Stimulated activated naive B cell treated with anti-CD40 and anti-IgM and Interleukin-4, amounts not matched to agents 10 μg/mL and 1 μg/mL and 100 μg/mL, for 72 hours (primary cell): ENCODE results near the gene RYR3.
"Not testable (repeated sequence)": the region's sequence is repeated elsewhere in the genome, so short reads cannot be mapped to it uniquely, and the experiment has no call there.

Experiments
- ATAC-seq, 2 donors: fragments of 150-1000 bp; cut with Tn5 transposase; replicated peaks; 2 replicates each; pipeline ENCODE4 v1.10.0; 2021; ENCODE audit warnings: moderate library complexity in 1 of 2
- DNase-seq: peaks from one replicate; pipeline ENCODE4 v3.0.0; 2021
- H3K27ac Mint-ChIP-seq: one replicate; pipeline ENCODE4 v1.8.0; 2022; ENCODE audit warnings: mild to moderate bottlenecking, mixed read lengths
- H3K27me3 Mint-ChIP-seq, 2 donors: one replicate each; pipeline ENCODE4 v1.8.0; 2022; ENCODE audit warnings: mixed read lengths in 2 of 2
- H3K36me3 Mint-ChIP-seq, 2 donors: one replicate each; pipeline ENCODE4 v1.8.0; 2022; ENCODE audit warnings: mixed read lengths in 2 of 2, mild to moderate bottlenecking in 1 of 2
- H3K4me1 Mint-ChIP-seq, 2 donors: one replicate each; pipeline ENCODE4 v1.8.0; 2022; ENCODE audit warnings: mixed read lengths in 2 of 2, mild to moderate bottlenecking in 1 of 2
- H3K4me3 Mint-ChIP-seq, 2 donors: one replicate each; pipeline ENCODE4 v1.8.0; 2022; ENCODE audit warnings: mild to moderate bottlenecking in 2 of 2, mixed read lengths in 2 of 2, moderate library complexity in 1 of 2
- H3K9me3 Mint-ChIP-seq, 2 donors: one replicate each; pipeline ENCODE4 v1.8.0; 2022; ENCODE audit warnings: mixed read lengths in 2 of 2, mild to moderate bottlenecking in 1 of 2

Gene RYR3

DNA sequence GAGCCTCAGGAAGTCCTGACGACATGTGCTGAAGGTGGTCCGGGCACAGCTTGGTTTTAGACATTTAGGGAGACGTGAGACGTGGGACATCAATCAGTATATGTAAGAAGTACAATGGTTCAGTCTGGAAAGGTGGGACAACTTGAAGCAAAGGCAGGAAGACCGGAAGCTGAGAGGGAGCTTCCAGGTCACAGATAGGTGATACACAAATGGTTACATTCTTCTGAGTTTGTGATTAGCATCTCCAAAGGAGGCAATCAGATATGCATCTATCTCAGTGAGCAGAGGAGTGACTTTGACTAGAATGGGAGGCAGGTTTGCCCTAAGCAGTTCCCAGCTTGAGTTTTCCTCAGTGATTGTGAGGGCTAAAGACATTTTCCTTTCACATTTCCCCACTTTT is 282.1 kb downstream of the RYR3 start:
- Mint-ChIP-seq H3K4me3 (no peak overlapping the region), H3K36me3 (no peaks in the 10 kb centered on the region), H3K27me3 (peaks cover 0 to 4% of the 10 kb centered on the region in 2 donors), H3K4me1 (no peaks in the 10 kb centered on the region), H3K27ac (no peak overlapping the region), H3K9me3 (no peaks in the 10 kb centered on the region)
- no peak for ATAC-seq
- DNase-seq, result no peak

DNA sequence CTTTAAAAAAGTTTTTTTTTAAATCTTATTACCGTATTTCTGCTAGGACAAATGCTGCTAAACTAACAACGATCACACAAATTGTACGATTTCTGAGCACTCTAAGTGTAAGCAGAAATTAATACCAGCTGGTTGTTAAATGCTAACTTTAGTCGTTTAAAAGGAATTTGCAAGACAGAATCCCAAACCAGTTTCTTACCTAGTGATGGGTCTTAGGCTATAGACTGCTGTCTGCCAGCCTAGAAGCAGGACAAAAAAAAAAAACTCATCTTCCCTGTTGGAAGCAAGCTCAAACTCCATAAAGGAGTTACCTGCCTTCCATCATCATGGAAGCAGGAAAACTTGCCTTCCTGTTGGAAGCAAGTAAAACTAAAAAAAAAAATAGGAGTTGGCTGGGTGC is 287.6 kb downstream of the RYR3 start:
- not testable (repeated sequence) for H3K4me3 Mint-ChIP-seq, H3K36me3 Mint-ChIP-seq, H3K4me1 Mint-ChIP-seq, H3K9me3 Mint-ChIP-seq, H3K27me3 Mint-ChIP-seq, ATAC-seq, H3K27ac Mint-ChIP-seq, DNase-seq

DNA sequence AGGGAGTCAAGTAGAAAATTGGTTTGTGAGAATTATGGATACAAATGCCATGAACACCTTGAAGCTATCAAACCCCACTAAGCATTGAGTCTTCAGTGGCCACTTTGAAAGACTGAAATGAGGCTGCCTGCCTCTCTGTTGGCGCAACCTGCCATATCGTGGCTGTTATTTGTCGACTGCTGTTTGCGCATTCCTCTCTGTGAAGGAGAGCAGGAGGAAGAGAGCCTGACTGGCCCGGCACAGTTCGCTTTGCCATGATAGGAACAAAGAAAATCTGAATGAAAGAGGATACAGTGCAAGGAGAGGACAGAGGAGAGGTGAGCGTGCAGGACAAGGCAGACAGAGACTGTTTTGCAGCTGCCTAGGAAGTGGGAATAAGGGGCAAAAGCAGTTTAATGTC is 289.4 kb downstream of the RYR3 start:
- H3K4me3 Mint-ChIP-seq, result no peak overlapping the region
- ATAC-seq (no peak), DNase-seq (no peak)
- no peaks in the 10 kb centered on the region for H3K9me3 Mint-ChIP-seq
- no peak overlapping the region for H3K27ac Mint-ChIP-seq
- H3K4me1 Mint-ChIP-seq, result no peaks in the 10 kb centered on the region
- no peaks in the 10 kb centered on the region for H3K36me3 Mint-ChIP-seq
- peaks cover 3 to 4% of the 10 kb centered on the region in 2 donors for H3K27me3 Mint-ChIP-seq

DNA sequence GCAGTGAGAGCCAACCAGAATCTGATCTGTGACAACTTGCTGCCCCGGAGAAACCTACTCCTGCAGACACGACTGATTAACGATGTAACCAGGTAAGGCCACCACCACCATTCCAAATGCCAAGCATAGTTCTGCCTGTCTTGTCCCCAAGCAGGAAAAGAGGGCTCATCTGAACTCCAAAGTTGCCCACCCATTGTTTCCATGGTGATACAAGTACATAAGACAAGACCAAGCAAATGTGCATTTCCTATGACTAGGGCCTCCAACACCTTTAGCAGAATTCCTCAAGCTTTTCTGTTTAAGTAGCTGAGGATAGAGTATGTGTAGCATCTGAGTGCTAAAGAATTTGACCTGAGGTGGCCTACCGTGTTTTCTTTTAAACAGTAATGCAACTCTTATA is 290.7 kb downstream of the RYR3 start:
- H3K4me3 Mint-ChIP-seq, result no peak overlapping the region
- no peak overlapping the region for H3K27ac Mint-ChIP-seq
- no peak for ATAC-seq
- H3K27me3 Mint-ChIP-seq, result peaks cover 3 to 4% of the 10 kb centered on the region in 2 donors
- no peaks in the 10 kb centered on the region for H3K9me3 Mint-ChIP-seq
- no peaks in the 10 kb centered on the region for H3K36me3 Mint-ChIP-seq
- no peak for DNase-seq
- no peaks in the 10 kb centered on the region for H3K4me1 Mint-ChIP-seq

DNA sequence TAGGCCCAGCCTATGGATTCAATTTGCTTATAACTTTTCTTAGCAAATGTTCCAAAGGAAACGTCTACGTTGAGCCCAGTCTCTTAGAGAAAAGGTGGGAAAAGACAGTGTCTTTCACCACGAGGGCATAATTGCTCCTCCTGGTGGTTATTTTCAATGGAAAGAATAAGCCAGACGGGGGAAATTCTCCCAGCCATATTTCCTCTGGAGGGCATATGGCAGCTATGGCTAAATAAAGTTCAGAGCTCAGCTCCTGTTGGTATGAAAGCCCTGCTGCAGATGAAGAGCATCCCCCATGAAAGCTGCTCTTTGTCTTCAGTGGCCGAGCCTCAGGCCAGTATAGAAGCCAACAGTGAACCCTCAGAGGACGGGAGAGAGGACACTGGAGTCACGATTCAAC is 297.9 kb downstream of the RYR3 start:
- Mint-ChIP-seq H3K4me1 (no peaks in the 10 kb centered on the region), H3K27me3 (peaks cover 4 to 11% of the 10 kb centered on the region in 2 donors), H3K27ac (no peak overlapping the region), H3K4me3 (no peak overlapping the region), H3K36me3 (no peaks in the 10 kb centered on the region), H3K9me3 (no peaks in the 10 kb centered on the region)
- ATAC-seq (no peak), DNase-seq (no peak)

DNA sequence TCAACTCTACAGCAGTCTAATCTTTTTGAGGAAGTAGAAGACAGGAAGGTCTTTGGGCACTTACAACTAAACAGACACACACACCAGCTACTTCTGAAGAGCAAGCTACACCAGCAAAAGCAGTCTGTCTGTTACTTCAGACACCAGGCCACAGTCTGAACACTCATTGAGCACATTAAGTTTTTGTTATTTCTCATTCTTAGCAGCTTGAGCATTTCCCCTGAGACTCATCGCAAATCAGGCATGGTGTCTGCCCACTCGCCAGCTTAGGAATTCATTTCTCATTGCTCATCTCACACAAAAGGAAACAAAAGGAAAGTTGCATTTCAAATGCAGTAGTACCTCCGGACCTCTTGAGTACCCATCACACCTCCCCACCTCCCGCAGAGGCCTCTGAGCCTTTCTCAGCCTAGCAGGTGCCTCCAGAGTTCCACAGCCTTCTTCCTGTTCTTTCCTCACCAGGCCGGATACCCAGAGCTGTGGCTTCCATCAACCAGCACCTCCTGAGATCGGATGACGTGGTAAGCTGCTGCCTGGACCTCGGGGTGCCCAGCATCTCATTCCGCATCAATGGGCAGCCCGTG is 302.0 kb downstream of the RYR3 start:
- DNase-seq (no peak), ATAC-seq (no peak)
- Mint-ChIP-seq H3K9me3 (no peaks in the 10 kb centered on the region), H3K4me1 (no peaks in the 10 kb centered on the region), H3K36me3 (no peaks in the 10 kb centered on the region), H3K27me3 (peaks cover 0 to 7% of the 10 kb centered on the region in 2 donors), H3K4me3 (no peak overlapping the region), H3K27ac (peak overlapping the region; percentile 37)

DNA sequence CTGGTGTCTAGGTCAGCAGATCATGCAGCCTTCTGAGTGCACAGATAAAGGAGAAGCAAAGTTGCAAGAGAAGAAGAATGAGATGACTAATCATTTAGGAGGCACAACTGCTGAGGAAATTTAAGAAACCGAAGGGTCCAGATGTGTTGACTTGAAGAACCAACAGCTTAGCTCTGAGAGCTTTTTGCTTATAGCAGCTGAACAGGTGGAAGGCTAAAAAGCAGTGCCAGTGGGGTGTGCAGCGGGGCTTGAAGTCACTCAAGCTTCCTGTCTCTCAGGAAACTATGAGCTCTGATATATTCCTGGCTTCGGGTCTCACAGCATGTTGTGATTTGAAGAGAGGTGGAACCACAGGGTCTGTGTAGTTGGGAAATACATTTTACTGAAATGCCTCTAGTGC is 305.7 kb downstream of the RYR3 start:
- Mint-ChIP-seq H3K9me3 (no peaks in the 10 kb centered on the region), H3K4me1 (no peaks in the 10 kb centered on the region), H3K27ac (no peak overlapping the region), H3K27me3 (peaks cover 0 to 7% of the 10 kb centered on the region in 2 donors), H3K36me3 (no peaks in the 10 kb centered on the region), H3K4me3 (no peak overlapping the region)
- DNase-seq (no peak), ATAC-seq (no peak)

DNA sequence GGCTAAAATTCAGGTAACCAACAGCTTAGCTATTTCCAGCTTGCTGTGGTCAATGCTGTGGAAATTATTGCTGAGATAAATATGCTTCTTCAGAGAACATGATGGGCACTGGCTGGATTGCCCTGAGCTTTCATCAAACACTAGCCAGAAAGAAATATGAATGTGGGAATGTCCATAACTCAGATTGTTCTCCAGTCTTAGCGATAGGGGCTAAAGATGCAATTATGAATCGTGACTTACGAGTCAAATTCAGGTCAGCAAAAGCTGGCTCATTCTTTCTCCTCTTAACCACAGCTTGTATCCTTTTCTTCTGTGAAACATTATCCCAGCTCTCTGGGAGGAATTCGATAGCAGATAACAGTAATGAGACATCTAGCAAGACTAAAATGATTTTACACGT is 307.6 kb downstream of the RYR3 start:
- H3K27ac Mint-ChIP-seq, result no peak overlapping the region
- H3K9me3 Mint-ChIP-seq, result no peaks in the 10 kb centered on the region
- no peaks in the 10 kb centered on the region for H3K36me3 Mint-ChIP-seq
- DNase-seq (no peak), ATAC-seq (no peak)
- no peak overlapping the region for H3K4me3 Mint-ChIP-seq
- H3K27me3 Mint-ChIP-seq, result peaks cover 0 to 5% of the 10 kb centered on the region in 2 donors
- H3K4me1 Mint-ChIP-seq, result no peaks in the 10 kb centered on the region

DNA sequence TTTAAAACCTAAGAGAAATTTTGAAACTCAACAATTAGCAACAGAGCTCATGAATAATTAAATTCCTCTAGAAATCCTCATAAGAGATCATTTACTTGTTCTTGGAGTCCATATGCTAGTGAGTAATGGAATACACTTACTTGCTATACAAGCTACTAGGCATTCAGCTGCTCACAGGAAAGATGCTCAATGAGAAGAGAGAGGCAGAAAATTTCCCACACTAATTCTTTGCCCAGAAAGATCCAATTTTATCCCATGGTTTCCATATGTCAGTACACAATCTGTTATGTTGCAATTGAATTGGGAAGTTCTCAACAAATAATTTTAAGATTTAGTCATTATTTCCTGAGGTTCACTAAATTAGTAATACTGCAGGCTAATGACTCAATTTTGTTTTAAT is 310.4 kb downstream of the RYR3 start:
- Mint-ChIP-seq H3K9me3 (peaks cover 2 to 10% of the 10 kb centered on the region in 2 donors), H3K36me3 (no peaks in the 10 kb centered on the region), H3K4me1 (no peaks in the 10 kb centered on the region), H3K27me3 (peaks cover 0 to 11% of the 10 kb centered on the region in 2 donors), H3K27ac (no peak overlapping the region), H3K4me3 (no peak overlapping the region)
- ATAC-seq, result no peak
- no peak for DNase-seq

DNA sequence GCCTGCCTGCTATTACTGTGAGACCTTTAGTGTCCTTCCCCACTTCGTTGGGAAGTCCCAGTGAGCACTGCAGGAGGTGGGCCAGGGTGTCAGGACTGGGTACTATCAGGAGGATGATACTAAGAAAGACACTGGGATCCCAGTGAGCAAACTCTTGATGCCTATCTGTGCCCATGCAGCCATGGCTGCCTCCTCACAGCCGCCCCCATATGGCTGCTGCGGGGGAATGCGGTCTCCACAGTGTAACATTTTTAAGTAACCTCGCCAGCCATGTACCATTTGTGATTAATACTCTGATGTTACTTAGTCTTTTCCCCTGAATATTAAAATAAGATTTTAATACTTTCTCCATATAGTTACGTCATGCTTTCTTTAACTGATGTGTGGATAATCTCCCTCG is 312.2 kb downstream of the RYR3 start:
- Mint-ChIP-seq H3K27ac (no peak overlapping the region), H3K9me3 (peaks cover 3 to 11% of the 10 kb centered on the region in 2 donors), H3K36me3 (no peaks in the 10 kb centered on the region), H3K27me3 (peaks cover 0 to 17% of the 10 kb centered on the region in 2 donors), H3K4me3 (no peak overlapping the region), H3K4me1 (no peaks in the 10 kb centered on the region)
- DNase-seq (no peak), ATAC-seq (no peak)

DNA sequence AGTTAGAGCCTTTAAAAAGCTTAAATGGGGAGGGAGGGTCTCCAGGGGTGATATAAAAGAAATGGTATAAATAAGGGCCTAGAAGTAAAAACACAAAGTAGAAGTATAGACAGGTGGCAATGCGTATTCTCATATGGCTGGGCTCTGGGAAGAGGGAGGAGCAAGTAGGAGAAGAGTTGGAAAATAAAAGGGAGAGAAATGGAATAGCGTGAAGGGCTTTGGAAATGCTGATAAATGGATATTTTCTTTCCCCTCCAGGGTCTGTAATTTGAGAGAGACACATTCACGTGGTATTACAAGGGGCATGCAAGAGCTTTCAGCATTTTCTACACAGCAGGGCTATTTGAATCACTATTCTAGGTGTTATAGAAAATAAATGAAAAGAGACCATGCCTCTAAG is 313.7 kb downstream of the RYR3 start:
- H3K4me1 Mint-ChIP-seq, result no peaks in the 10 kb centered on the region
- no peaks in the 10 kb centered on the region for H3K36me3 Mint-ChIP-seq
- no peak for DNase-seq
- ATAC-seq, result no peak
- peaks cover 0 to 17% of the 10 kb centered on the region in 2 donors for H3K27me3 Mint-ChIP-seq
- H3K27ac Mint-ChIP-seq, result no peak overlapping the region
- no peak overlapping the region for H3K4me3 Mint-ChIP-seq
- peaks cover 3 to 11% of the 10 kb centered on the region in 2 donors for H3K9me3 Mint-ChIP-seq

DNA sequence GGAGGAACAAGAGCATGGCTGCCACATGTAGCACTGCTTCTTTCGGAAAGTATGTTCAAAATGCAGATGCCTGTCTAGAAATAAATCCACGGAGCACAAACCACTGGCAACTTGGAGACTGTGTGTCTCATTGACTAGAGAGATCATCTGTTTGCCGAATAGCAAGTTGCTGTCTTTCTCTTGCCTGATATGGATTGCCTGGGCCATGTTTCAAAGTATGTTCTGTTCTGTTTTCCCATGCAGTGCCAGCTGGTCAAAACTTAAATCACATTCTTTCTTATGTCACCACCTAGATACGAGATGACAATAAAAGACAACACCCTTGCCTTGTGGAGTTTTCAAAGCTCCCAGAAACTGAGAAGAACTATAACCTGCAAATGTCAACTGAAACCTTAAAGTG is 318.9 kb downstream of the RYR3 start:
- Mint-ChIP-seq H3K4me1 (no peaks in the 10 kb centered on the region), H3K9me3 (peaks cover 3 to 11% of the 10 kb centered on the region in 2 donors), H3K4me3 (no peak overlapping the region), H3K36me3 (no peaks in the 10 kb centered on the region), H3K27me3 (peaks cover 5 to 9% of the 10 kb centered on the region in 2 donors), H3K27ac (no peak overlapping the region)
- DNase-seq (no peak), ATAC-seq (no peak)

DNA sequence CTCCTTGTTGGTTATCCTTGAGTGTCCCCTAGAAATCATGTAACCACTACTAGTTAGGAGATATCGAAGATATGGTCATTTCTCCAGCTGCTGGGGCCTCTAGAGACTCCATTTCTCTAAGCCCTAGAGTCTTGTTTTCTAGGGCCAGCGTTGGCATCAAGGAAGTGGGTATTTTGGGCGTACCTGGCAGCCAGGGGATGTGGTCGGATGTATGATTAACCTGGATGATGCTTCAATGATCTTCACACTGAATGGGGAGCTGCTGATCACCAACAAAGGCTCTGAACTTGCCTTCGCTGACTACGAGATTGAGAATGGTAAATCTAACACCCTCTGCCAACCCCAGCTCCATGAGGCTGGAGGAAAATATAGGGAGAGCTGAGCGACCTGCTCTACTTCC is 325.5 kb downstream of the RYR3 start:
- Mint-ChIP-seq H3K4me1 (peaks cover 7 to 13% of the 10 kb centered on the region in 2 donors), H3K27ac (no peak overlapping the region), H3K4me3 (no peak overlapping the region), H3K9me3 (no peaks in the 10 kb centered on the region), H3K36me3 (no peaks in the 10 kb centered on the region), H3K27me3 (peaks cover 0 to 5% of the 10 kb centered on the region in 2 donors)
- no peak for ATAC-seq
- no peak for DNase-seq

DNA sequence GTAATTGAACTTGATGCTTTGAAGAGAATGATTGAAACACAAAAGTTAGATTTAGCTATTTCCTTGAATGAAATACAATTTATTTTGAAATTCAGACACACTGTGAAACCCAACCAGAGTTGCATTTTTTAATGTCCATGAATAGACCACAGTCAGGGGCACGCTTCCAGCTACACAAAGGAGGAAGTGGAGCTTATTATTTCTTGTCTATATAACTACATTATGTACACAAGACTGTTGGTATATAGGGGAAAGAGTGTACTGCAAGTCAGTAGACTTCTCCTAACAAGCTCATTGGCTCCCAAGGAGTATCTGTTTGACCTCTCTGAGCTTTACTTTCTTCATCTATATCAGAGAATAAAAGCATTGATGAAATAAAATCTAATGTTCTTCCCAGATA is 326.2 kb downstream of the RYR3 start:
- H3K36me3 Mint-ChIP-seq, result no peaks in the 10 kb centered on the region
- DNase-seq (no peak), ATAC-seq (no peak)
- no peaks in the 10 kb centered on the region for H3K9me3 Mint-ChIP-seq
- no peak overlapping the region for H3K4me3 Mint-ChIP-seq
- peaks cover 7 to 13% of the 10 kb centered on the region in 2 donors for H3K4me1 Mint-ChIP-seq
- H3K27ac Mint-ChIP-seq, result no peak overlapping the region
- peaks cover 5 to 6% of the 10 kb centered on the region in 2 donors for H3K27me3 Mint-ChIP-seq

DNA sequence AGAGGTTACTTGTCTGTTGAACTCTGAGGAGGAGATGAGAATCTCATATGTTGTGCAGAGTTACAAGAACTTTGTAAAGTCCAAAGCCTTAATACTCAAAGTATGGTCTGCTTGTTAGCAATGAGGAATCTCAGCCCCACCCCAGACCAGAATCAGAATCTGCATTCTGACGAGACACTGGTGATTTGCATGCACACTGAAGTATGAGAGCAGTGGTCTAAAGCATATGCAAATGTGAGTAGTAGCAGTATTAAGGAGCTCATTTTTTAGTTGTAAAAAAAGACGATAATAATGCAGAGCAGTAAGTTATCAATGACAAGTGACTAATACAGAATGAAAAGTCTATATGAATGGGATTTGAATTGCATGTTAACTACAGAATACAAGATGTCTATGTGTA is 327.7 kb downstream of the RYR3 start:
- Mint-ChIP-seq H3K27ac (no peak overlapping the region), H3K4me1 (peaks cover 7 to 13% of the 10 kb centered on the region in 2 donors), H3K27me3 (peaks cover 2 to 6% of the 10 kb centered on the region in 2 donors), H3K4me3 (no peak overlapping the region), H3K9me3 (no peaks in the 10 kb centered on the region), H3K36me3 (no peaks in the 10 kb centered on the region)
- ATAC-seq (no peak), DNase-seq (no peak)

DNA sequence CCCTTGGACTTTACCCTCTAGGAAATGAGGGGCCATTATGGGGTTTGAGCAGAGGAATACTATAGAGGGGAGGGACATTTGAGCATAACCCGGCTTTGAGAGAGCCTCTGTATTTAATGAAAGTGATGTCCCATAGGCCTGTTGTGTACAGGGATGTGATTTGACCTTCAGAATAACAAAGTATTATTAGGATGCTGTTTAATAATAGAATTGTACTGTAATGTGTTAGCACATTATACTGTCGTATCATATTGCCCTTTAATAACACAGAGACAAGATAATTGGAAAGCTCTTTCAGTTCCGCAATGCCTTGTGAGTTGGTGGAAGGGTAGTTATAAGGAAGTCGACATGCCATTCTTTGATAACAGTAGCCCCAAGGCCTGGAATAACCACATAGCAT is 328.3 kb downstream of the RYR3 start:
- Mint-ChIP-seq H3K4me3 (no peak overlapping the region), H3K27ac (no peak overlapping the region), H3K36me3 (no peaks in the 10 kb centered on the region), H3K27me3 (peaks cover 0 to 6% of the 10 kb centered on the region in 2 donors), H3K4me1 (peaks cover 7 to 13% of the 10 kb centered on the region in 2 donors), H3K9me3 (no peaks in the 10 kb centered on the region)
- DNase-seq (no peak), ATAC-seq (no peak)
